OCI-LY1 (cell line): ENCODE results near the gene SLU7.

Source experiments
- H2AFZ ChIP-seq: fragments of 200-600 bp; sonication (generic), shearing (Covaris generic); 2 replicates; pipeline ENCODE4 v1.6.0; 2014; ENCODE audit warnings: antibody characterized with exemption, mild to moderate bottlenecking, low read length
- H3F3A ChIP-seq: fragments of 200-600 bp; sonication (generic), shearing (Covaris generic); 2 replicates; pipeline ENCODE4 v1.6.0; 2014; ENCODE audit warnings: mild to moderate bottlenecking, antibody characterized with exemption, low read length, moderate library complexity; ENCODE audit not compliant: insufficient read depth
- H3K27ac ChIP-seq: fragments of 200-600 bp; sonication (generic); 2 replicates; pipeline ENCODE4 v1.5.1; 2014; ENCODE audit warnings: low read length, mixed run types, mild to moderate bottlenecking, low read depth; ENCODE audit not compliant: poor library complexity, severe bottlenecking
- H3K27me3 ChIP-seq: fragments of 200-600 bp; sonication (generic); 2 replicates; pipeline ENCODE4 v1.6.0; 2014; ENCODE audit warnings: antibody characterized with exemption, mild to moderate bottlenecking, low read length, moderate library complexity; ENCODE audit not compliant: insufficient read depth
- H3K36me3 ChIP-seq: fragments of 200-600 bp; sonication (generic); 2 replicates; pipeline ENCODE4 v1.6.1; 2014; ENCODE audit warnings: mild to moderate bottlenecking, antibody characterized with exemption, low read length, moderate library complexity, mixed read lengths; ENCODE audit not compliant: insufficient read depth
- H3K4me1 ChIP-seq: fragments of 200-600 bp; sonication (generic); 2 replicates; pipeline ENCODE4 v1.5.1; 2014; ENCODE audit warnings: mild to moderate bottlenecking, low read length, moderate library complexity; ENCODE audit not compliant: insufficient read depth, severe bottlenecking
- H3K4me2 ChIP-seq: fragments of 200-600 bp; sonication (generic), shearing (Covaris generic); 2 replicates; pipeline ENCODE4 v1.6.1; 2014; ENCODE audit warnings: low read length
- H3K4me3 ChIP-seq: fragments of 200-600 bp; sonication (generic); 2 replicates; pipeline ENCODE4 v1.5.1; 2014; ENCODE audit warnings: low read length, low read depth, mild to moderate bottlenecking, mixed read lengths; ENCODE audit not compliant: poor library complexity, severe bottlenecking
- H3K79me2 ChIP-seq: fragments of 200-600 bp; shearing (Covaris generic); 2 replicates; pipeline ENCODE4 v1.6.1; 2016; ENCODE audit warnings: mixed run types, low read length, mixed read lengths; ENCODE audit not compliant: insufficient read depth
- H3K9ac ChIP-seq: fragments of 200-600 bp; sonication (generic), shearing (Covaris generic); 2 replicates; pipeline ENCODE4 v1.6.1; 2014; ENCODE audit warnings: mild to moderate bottlenecking, low read length, mixed read lengths
- H3K9me2 ChIP-seq: fragments of 200-600 bp; sonication (generic), shearing (Covaris generic); 2 replicates; pipeline ENCODE4 v1.6.1; 2014; ENCODE audit warnings: low read depth, mild to moderate bottlenecking, low read length, mixed read lengths
- H3K9me3 ChIP-seq: fragments of 200-600 bp; shearing (Covaris generic); 2 replicates; pipeline ENCODE4 v1.6.1; 2014; ENCODE audit warnings: low read length, mixed read lengths
- H4K20me1 ChIP-seq: fragments of 200-600 bp; sonication (generic), shearing (Covaris generic); 2 replicates; pipeline ENCODE4 v1.6.0; 2016; ENCODE audit warnings: mild to moderate bottlenecking, low read length; ENCODE audit not compliant: insufficient read depth
- CTCF ChIP-seq: fragments of 200-600 bp; sonication (generic), shearing (Covaris generic); IDR thresholded peaks from 2 replicates; pipeline ENCODE4 v1.5.1; 2017; ENCODE audit warnings: mild to moderate bottlenecking, antibody characterized with exemption, low read length, moderate library complexity, mixed read lengths
- EZH2 ChIP-seq: fragments of 200-600 bp; sonication (generic), shearing (Covaris generic); IDR thresholded peaks from 2 replicates; pipeline ENCODE4 v1.8.0; 2017; ENCODE audit warnings: borderline replicate concordance, mixed run types, mild to moderate bottlenecking, antibody characterized with exemption, low read length, moderate library complexity, mixed read lengths

SLU7 gene

GRCh38 chr5:160432787-160433186 is 13.9 kb upstream of the SLU7 start:
- peak overlapping the region; percentile 42 for H3K27ac ChIP-seq
- H3K9ac ChIP-seq: no peak overlapping the region
- no peak overlapping the region for H3K4me3 ChIP-seq
- TF ChIP-seq EZH2 (no peak), CTCF (no peak)
- no peaks in the 10 kb centered on the region for H3F3A ChIP-seq
- H3K36me3 ChIP-seq: peaks cover 21% of the 10 kb centered on the region
- no peaks in the 10 kb centered on the region for H4K20me1 ChIP-seq
- H3K9me2 ChIP-seq: no peaks in the 10 kb centered on the region
- no peaks in the 10 kb centered on the region for H3K9me3 ChIP-seq
- no peak overlapping the region for H3K4me2 ChIP-seq
- H2AFZ ChIP-seq: no peak overlapping the region
- no peaks in the 10 kb centered on the region for H3K27me3 ChIP-seq
- no peaks in the 10 kb centered on the region for H3K79me2 ChIP-seq
- peaks cover 32% of the 10 kb centered on the region for H3K4me1 ChIP-seq

- H3K4me1 ChIP-seq: peaks cover 32% of the 10 kb centered on the region
Measured at GRCh38 chr5:160432196-160432595, 13.3 kb upstream of the SLU7 start.

GRCh38 chr5:160427607-160428006 is 8.7 kb upstream of the SLU7 start:
- Histone ChIP-seq H3K4me3 (no peak overlapping the region), H3K4me2 (no peak overlapping the region), H4K20me1 (no peaks in the 10 kb centered on the region), H3K9me2 (no peaks in the 10 kb centered on the region), H3K9me3 (no peaks in the 10 kb centered on the region), H3K4me1 (peaks cover 43% of the 10 kb centered on the region), H3K36me3 (peaks cover 70% of the 10 kb centered on the region), H2AFZ (no peak overlapping the region), H3K27me3 (no peaks in the 10 kb centered on the region), H3K27ac (no peak overlapping the region), H3K9ac (no peak overlapping the region), H3K79me2 (peaks cover 29% of the 10 kb centered on the region), H3F3A (no peaks in the 10 kb centered on the region)
- TF ChIP-seq EZH2: no peak
- no peak for TF ChIP-seq CTCF

More at GRCh38 chr5:160432196-160432595, 13.3 kb upstream of the SLU7 start:
- H3K9ac ChIP-seq: no peak overlapping the region
- H3K9me2 ChIP-seq: no peaks in the 10 kb centered on the region
- H3K27me3 ChIP-seq: no peaks in the 10 kb centered on the region
- H3F3A ChIP-seq: no peaks in the 10 kb centered on the region
- H3K4me3 ChIP-seq: no peak overlapping the region
- H3K79me2 ChIP-seq: no peaks in the 10 kb centered on the region
- H3K4me2 ChIP-seq: no peak overlapping the region
- peak overlapping the region; percentile 18 for H3K27ac ChIP-seq
- TF ChIP-seq CTCF: no peak
- TF ChIP-seq EZH2: no peak
- no peaks in the 10 kb centered on the region for H3K9me3 ChIP-seq
- no peaks in the 10 kb centered on the region for H4K20me1 ChIP-seq
- peaks cover 27% of the 10 kb centered on the region for H3K36me3 ChIP-seq
- no peak overlapping the region for H2AFZ ChIP-seq
